ENCODE results near the gene RPLP2.

The RPLP2 gene

GRCh38 chr11:782264-783174 is 27.2 kb upstream of the RPLP2 start:
- no peak overlapping the region for H3K4me3 ChIP-seq (ENCODE audit: low read depth, low read length)
- no peak for TF ChIP-seq CTCF (IDR thresholded peaks at IDR 0.05; ENCODE audit: low read depth, low read length)

GRCh38 chr11:783581-784015 is 26.2 kb upstream of the RPLP2 start:
- H3K4me3 ChIP-seq (ENCODE audit: low read depth, low read length), result no peak overlapping the region
- peak; percentile 97 for TF ChIP-seq CTCF (IDR thresholded peaks at IDR 0.05; ENCODE audit: low read depth, low read length)

- no peak for TF ChIP-seq CTCF (IDR thresholded peaks at IDR 0.05; ENCODE audit: low read depth, low read length)
- H3K4me3 ChIP-seq (ENCODE audit: low read depth, low read length), result no peak overlapping the region
These were observed 23.3 kb upstream of the RPLP2 start for GRCh38 chr11:786235-787083.

- no peak overlapping the region for H3K4me3 ChIP-seq (ENCODE audit: low read depth, low read length)
- TF ChIP-seq CTCF (IDR thresholded peaks at IDR 0.05; ENCODE audit: low read depth, low read length), result no peak
These were observed 22.6 kb upstream of the RPLP2 start for GRCh38 chr11:787084-787675.

- no peak for TF ChIP-seq CTCF (IDR thresholded peaks at IDR 0.05; ENCODE audit: low read depth, low read length)
- H3K4me3 ChIP-seq (ENCODE audit: low read depth, low read length), result no peak overlapping the region
These were observed 21.6 kb upstream of the RPLP2 start for GRCh38 chr11:788009-788640.

GRCh38 chr11:788953-789940 is 20.5 kb upstream of the RPLP2 start:
- H3K4me3 ChIP-seq (ENCODE audit: low read depth, low read length), result peak overlapping the region; percentile 46
- no peak for TF ChIP-seq CTCF (IDR thresholded peaks at IDR 0.05; ENCODE audit: low read depth, low read length)

Data from WI38 (cell line).